GM18499 (cell line): ENCODE measurements around the gene DST.
"Not testable (repeated sequence)": the region's sequence is repeated elsewhere in the genome, so short reads cannot be mapped to it uniquely, and the experiment has no call there.

Source experiments
- ATAC-seq: cut with Tn5 transposase; IDR thresholded peaks from one replicate; pipeline ENCODE4 v1.9.1; 2021; ENCODE audit warnings: moderate number of reproducible peaks; ENCODE audit not compliant: insufficient read depth, unreplicated experiment

The DST gene

DNA sequence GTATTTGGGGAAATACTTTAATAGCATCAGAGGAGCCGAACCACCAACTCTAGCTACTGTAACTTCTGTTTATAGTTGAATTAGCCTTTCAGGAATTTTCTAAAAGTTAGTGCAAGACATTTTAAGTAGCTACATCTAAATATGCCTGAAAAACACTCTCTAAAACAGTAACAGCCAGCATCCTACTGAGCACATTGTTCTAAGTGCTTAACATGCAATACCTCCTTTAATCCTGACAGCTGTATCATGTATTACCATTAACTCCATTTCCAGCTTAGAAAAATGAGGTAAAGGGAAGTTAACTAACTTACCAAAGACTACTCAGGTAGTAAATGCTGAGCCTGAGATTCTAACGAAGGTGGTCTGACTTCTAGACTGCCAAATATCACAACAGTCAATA, 120.7 kb downstream of the DST start:
- no peak for ATAC-seq

DNA sequence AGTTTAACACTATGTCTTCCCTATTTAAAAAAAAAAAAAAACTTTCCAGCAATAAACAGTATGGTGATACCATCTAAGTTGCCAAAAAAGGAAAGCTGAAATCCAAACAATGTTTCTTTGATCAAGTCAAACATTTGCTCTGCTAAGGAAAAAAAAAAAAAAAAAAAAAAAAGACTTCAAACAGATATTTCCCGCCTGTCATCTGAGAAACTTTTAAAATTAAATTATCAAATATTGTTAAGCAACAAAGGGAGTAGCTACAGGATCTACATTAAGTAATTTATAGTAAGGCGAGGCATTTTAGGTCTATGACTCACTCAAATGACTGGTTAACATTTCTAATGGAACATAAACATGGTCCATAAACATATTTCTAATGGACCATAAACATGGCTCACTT, 121.2 kb downstream of the DST start:
- ATAC-seq, result no peak

DNA sequence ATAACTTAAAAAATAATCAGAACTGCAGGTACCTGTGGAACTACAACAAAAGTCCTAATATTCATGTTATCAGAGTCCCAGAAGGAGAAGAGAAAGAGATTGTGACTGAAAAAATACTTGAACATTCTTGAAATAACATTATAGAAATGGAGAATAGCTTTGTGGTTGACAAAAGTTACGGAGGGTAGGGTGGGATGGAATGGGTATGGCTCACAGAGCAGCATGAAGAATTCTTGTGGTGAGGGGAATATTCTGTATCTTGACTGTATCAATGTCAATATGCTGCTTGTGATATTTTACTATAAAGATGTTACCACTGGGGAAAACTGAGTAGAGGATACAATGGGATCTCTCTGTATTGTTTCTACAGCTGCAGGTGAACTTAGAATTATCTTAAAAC, 122.5 kb downstream of the DST start:
- no peak for ATAC-seq

DNA sequence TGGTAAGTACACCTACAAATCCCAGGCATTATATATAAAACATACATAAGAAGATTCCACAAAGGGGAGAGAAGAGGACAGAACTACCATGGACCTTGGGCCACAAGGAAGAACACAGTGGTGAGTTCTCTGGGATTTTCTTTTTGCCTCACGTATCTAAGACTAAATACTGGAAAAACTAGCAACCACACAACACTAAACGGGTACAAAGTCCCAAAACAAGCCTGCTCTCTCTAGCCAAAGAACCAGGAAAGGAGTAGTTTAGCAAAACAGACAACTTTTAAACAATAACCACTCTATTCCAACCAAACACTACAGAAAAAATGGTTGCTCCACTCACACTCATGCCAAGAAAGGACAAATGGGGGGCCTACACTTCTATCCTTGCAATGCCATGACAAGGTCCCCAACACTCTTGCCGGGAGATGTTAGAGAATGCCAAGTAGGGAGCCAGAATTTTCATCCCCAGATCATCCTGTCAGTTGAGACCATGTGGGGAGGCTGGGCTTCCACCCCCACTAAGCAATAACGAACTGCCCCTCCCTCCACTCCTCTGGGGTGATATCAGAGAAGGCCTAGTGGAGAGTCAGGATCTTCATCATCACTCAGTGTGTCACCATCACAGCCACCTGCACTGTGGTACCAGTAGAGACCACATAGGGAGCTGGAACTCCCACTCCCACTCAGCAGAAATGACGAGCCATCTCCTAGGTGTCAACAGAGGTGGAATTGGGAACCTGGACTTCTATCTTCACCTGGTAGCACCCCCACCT, 123.5 kb downstream of the DST start:
- no peak for ATAC-seq

DNA sequence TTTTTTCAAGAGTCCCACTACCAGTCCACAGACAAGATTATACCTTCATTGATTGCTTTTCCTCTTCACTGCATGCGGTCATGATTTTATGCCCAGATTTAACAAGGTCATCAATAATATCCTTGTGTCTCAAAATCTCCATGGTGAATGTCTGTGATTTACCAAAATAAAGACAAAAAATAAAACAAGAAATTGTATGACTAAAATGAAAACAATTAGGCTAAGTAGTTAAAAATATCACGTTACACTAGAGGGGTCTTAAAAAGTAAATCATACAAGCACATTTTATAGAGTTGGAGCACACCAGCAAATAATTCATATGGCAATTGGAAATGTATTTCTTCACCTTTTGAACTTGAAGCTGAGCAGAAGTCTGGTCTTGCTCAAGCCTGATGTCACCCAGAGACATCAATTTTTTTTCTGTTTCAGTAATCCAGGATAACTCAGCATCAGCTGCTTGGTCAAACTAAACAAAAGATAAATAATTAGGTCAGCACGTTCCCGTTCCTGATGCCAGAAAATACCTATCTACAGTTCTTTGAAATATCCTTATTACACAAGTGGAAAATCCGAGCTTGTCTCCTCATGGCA, 125.4 kb downstream of the DST start:
- no peak for ATAC-seq

DNA sequence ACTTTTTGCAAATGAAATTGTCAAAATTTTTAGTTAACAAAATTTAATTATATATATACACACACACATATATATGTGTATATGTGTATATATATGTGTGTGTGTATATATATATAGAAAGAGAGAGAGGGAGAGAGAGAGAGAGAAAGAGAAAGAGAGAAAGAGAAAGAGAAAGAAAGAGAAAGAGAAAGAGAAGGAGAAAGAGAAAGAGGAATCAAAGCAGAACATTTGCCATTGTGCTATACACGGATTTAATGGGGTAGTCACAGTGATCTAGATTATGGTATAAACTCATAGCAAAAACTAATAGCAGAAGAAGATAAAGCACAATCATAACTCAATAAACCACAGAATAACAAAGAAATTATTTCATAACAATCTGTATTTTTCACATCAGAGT, 126.7 kb downstream of the DST start:
- ATAC-seq, result no peak

DNA sequence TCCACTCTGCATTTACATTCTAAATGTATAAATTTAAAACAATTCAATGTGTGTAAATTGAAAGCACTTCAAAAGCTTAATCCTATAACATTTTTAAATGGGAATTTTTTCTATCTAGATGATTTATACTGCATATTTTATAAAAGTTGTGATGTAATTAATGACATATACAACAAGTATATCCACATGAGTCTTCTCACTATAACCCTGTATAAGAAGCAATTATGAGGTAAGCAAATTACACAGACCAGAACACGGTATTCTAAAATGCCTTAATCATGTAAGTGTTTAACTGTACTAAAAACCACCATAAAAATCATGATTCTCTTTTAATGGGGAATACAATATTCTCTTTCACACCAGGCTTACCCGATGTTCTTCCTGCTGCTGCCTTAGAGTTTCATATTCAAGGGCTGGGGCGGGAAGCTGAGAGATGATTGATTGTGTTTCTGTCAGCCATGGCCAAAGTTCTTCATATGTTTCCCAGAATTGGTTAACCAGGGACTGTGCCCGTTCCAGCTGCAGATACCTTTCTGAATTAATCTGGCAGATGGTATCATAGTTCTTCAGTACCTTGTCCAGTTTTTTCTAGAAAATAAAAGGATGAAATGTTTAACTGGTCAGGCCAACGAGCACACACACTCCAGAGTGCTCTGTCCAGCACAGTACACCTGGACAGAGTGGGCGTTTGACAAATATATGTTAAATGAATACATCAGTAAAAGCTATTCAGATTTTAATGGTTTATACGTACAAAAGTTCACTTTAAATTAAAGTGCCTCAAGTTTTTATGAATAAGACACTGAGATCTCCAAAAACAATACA, 127.4 kb downstream of the DST start:
- no peak for ATAC-seq

DNA sequence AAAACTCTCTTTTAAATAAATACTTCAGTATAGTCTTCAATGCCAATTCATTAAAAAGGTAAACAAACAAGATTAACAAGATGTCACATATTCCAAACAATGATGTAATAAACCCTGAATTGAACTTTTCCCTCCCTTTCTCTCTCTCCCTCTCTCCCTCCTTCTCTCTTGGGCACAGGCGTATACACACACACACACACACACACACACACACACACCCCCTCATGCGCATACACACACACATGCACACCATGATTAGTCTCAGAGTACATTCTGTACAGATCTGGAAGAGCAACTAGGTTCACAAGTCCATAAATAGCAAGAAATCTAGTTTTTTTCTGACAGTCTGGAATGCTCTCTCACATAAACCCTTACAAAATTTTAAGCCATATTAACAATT, 128.3 kb downstream of the DST start:
- ATAC-seq, result no peak

DNA sequence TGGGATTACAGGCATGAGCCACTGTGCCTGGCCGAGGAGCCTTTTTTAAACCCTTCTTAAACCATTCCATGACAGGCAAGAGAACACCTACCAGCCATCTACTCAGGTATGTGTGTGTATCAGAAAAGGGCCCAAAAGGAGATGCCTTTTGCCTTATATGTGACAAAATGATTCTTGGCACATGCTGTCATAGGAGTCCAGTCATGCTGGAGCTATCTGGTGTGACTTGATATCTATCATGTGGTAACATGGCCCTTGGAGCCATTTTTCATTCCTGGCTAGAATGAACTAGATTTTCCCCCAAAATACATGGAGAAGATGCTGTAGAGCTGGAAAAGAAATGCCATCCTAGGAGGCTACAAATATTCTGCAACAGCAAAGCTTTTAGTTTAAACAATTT, 129.1 kb downstream of the DST start:
- ATAC-seq, result no peak

DNA sequence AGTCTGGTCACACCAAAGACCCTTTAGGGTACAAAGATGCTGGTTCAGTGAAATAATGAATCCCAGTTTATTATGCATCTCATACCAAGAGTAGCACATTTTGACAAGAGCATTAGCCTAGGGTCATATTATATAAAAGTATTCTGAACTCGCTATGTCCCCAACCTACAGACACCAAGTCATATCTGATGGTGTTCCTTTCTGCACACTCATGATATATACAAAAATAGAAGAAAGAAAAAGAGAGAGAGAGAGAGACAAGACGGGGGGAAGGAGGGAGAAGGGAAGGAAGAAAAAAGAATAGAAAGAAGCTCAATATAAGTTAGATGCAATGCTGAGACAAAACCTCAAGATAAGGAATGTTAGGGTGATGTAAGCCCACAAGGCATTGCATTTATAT, 131.1 kb downstream of the DST start:
- no peak for ATAC-seq

- ATAC-seq, result no peak
Measured at GRCh38 chr6:56510984-56511531, 131.6 kb downstream of the DST start.

DNA sequence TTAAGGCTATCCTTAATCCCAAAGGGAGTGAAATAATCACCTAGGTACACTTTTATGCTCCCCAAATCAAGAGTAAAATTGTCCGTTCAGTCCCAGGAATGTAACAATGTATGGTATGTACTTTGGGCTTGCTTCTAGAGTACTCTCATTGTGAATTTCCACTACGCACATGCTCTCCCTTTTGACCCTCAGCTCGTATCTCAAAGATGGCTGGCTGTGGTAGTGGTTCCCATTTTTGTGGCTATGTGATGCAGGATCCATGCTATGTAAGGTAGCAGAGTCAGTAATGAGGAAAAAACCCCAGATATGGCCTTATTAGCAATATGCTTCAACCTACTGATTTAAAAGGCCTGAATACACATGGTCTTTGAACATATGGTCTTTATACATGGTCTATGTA, 133.7 kb downstream of the DST start:
- no peak for ATAC-seq

DNA sequence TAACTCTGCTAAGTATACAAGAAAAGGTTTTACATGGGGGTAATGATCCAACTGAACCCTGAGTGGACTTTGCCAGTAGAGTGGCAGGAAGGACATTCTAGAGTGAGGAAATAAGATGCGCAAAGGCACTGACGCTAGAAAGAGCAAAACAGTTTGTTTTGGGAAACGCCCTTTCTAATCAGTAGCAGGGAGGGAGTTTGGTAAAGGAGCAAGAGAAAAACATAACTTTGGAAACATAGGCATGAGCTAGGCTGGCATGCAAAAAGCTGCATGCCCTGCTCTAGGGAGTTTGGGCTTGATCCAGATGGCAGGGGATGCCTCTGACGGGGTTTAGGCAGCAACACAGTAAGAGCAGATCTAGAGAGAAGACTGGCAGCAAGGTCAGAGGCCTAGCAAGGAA, 135.2 kb downstream of the DST start:
- no peak for ATAC-seq

DNA sequence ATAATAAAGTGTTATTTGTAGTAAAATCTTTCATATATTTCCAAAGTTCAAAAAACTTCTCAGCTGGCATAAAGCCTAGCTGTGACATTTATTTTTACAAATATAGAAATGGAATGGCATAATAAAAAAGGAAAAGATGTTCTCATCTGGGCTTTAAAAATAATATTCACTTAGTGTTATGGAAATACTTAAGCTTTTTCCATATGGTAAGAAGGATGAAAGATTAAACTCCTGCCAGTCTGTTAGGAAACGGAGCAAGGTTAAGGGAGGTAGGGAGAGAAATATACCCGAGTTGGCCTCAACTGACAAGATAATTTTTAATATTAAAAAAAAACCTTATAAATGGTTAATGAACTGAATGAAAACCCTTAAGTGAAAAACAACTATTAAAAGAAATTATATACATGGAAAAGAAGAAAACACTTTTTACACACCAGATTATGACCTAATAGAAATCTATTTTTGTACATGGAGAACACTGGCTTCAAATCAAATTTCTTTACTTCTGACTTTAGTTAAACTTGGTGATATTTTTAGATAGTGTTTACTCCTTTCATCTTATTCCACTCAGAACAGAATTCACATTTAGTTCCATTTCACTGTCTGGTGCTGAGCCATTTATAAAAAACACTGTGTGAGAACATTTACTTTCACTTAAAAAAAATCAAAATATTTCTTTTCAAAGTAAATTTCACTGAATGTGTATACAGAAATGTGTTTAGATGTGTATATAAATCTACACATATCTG, 137.0 kb downstream of the DST start:
- no peak for ATAC-seq

DNA sequence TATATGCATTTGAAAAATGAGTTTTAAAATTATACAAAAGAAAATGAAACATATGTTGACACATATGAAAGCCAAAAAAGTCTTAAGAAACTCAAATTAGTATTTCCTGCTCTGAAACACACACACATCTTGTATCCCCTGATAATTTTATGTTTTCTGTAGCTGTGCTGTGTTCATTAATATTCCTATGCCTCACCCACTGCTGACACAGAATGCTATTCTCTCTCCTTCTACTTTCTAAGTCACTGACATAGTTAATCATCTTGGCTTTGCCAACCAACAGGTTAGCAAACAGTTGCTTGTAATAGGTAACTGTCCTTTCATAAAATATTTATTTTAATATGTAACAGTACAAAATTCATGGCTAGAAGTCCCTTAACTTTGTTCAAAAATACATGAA, 140.7 kb downstream of the DST start:
- no peak for ATAC-seq

DNA sequence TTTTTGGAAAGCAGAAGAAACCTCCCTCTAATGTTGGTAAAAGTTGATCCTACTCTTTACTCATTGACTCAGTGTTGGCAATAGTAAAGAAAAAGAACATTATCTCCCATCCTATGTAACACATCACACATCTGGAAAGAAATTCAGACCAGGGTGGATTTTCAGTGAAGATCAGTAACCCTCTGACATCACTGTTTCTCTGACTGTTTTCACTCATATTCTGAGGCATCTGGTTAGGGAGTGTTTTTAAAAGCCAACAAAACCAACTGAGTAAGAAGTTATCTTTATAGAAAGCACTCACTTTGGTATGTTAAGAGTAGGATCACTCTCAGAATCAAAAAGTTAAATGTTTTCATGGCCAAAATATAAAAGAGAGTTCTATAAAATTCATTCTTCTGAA, 143.6 kb downstream of the DST start:
- ATAC-seq, result no peak

DNA sequence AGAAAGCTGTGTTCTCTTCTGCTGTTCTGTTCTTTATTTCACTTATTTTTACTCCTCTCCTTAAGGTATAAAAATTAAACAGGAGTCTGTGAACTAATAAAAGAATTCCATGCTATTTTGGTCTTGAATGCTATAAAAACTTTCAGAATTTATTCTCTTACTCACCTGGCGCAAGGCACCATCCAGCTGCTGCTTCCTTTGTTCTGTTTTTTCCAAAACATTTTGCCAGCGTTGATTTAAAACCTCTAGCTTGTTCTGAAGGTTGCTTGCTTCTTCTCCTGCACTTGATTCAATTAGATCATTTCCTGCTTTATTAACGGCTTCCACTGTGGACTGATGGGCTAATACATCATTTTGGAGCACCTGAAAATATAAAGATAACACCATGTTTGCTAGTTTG, 145.0 kb downstream of the DST start:
- ATAC-seq, result no peak

DNA sequence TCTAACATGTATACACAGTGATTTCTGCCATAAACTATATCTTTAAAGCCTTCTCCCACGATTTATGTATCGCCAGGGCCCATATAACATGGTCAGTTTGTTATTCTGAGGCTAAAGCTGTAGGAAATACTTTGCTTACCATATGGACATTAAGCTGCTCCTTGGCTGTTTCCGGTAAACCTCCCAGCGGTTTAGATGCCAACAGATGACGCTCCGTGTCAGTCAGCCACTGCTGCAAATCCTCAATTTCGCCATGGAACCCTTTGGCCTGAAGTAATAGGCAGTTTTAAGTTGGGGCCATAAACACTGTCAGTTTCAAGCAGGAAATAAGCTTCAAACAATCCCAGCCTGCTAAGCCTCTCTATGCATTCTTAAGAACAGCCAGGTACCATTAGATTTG, 145.4 kb downstream of the DST start:
- ATAC-seq, result no peak

DNA sequence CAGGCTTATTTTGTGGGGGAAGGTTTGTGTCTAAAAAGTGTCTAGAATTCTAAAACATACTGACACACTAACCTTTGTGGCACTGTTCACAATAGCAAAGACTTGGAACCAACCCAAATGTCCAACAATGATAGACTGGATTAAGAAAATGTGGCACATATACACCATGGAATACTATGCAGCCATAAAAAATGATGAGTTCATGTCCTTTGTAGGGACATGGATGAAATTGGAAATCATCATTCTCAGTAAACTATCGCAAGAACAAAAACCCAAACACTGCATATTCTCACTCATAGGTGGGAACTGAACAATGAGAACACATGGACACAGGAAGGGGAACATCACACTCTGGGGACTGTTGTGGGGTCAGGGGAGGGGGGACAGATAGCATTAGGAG, 146.0 kb downstream of the DST start:
- ATAC-seq, result not testable (repeated sequence)

- ATAC-seq, result no peak
Measured at GRCh38 chr6:56495654-56496053, 147.0 kb downstream of the DST start.
